ENCODE results near the gene GUCD1. TPM values are rescaled to one million over a fixed set of nuclear protein-coding genes. Genes with fewer than 3 reads are reported as not detected.

GUCD1 gene
- total and polyA plus RNA-seq, 2 of the 8 experiments (the other 6 are each of a cell fraction or from before 2014, with no cell fraction given), result 85.2 to 128 TPM

DNA sequence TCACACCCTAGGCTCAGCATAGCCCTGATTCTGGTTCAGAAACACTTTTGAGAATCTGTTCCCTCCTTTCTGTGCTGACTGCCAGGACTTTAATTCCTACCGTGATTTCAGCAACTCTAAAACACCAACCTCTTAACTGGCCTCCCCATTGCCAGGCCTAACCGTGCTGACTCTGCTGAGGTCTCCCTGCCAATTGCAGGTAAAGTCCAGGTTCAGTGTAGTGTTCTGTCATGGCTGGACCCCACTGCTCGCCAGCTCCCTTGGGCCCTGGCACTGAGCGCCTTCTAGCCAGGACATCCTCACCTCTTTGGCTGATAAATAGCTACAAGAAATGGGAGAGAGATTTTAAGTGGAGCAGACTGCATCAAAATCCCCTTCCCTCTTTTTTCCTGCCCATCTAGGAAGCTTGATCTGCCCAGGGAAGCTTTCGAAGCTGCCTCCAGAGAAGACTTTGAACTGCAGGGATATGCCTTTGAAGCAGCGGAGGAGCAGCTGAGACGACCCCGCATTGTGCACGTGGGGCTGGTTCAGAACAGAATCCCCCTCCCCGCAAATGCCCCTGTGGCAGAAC lies 55.1 kb downstream of the GUCD1 start:
- Histone ChIP-seq H3K4me3 (ENCODE audit: extremely low read depth in 1 of 4, insufficient read depth in 2 of 4, low read depth in 3 of 4, low read length in 4 of 4) (no peak overlapping the region), H2BK20ac (ENCODE audit: low read length) (no peak overlapping the region), H3K27ac (ENCODE audit: low read depth, low read length) (no peak overlapping the region), H2BK12ac (ENCODE audit: low read depth, low read length) (no peak overlapping the region), H3K9me3 (ENCODE audit: insufficient read depth in 2 of 2, low read depth in 1 of 2, low read length in 1 of 2) (peaks cover 3 to 10% of the 10 kb centered on the region in 2 experiments; a peak in 3 of 4 replicates), H4K91ac (replicated peaks; ENCODE audit: insufficient read length, low read length) (no peak overlapping the region), H2BK120ac (replicated peaks; ENCODE audit: low read depth, low read length) (no peak overlapping the region), H3K9ac (replicated peaks in 1 of 4; ENCODE audit: extremely low read depth in 1 of 4, low read depth in 3 of 4, low read length in 3 of 4) (no peak overlapping the region), H3K18ac (ENCODE audit: extremely low read depth, low read length) (no peak overlapping the region), H3K79me1 (ENCODE audit: low read depth, low read length) (no peaks in the 10 kb centered on the region), H3K4me2 (ENCODE audit: insufficient read depth in 1 of 2, low read depth in 2 of 2, low read length in 2 of 2) (no peak overlapping the region), H4K20me1 (replicated peaks in 1 of 2; ENCODE audit: control insufficient read depth in 1 of 2, insufficient read depth in 2 of 2, low read length in 2 of 2) (no peaks in the 10 kb centered on the region), H4K5ac (ENCODE audit: insufficient read length, low read depth, low read length) (no peak overlapping the region), H3K14ac (ENCODE audit: insufficient read length) (no peak overlapping the region), H2BK5ac (ENCODE audit: low read depth, low read length) (no peak overlapping the region), H3K27me3 (replicated peaks in 1 of 4; ENCODE audit: control insufficient read depth in 3 of 4, extremely low read depth in 1 of 4, insufficient read depth in 3 of 4, low read length in 3 of 4) (peaks cover 12 to 20% (median 16%) of the 10 kb centered on the region in 4 experiments), H3K79me2 (ENCODE audit: control insufficient read depth in 1 of 2, insufficient read depth in 2 of 2, low read length in 2 of 2) (no peaks in the 10 kb centered on the region), H2AK5ac (ENCODE audit: low read depth, low read length) (no peak overlapping the region), H3K23ac (ENCODE audit: insufficient read length) (no peak overlapping the region), H3K4me1 (replicated peaks in 1 of 4; ENCODE audit: control insufficient read depth in 3 of 4, insufficient read depth in 4 of 4, low read length in 3 of 4) (peaks cover 0 to 5% (median 2%) of the 10 kb centered on the region in 4 experiments; a peak in 4 of 7 replicates), H2BK15ac (ENCODE audit: low read length) (no peak overlapping the region), H3K23me2 (ENCODE audit: low read depth, low read length) (no peaks in the 10 kb centered on the region; the same call in 1 of the 2 replicates), H3K36me3 (ENCODE audit: control insufficient read depth in 2 of 4, insufficient read depth in 4 of 4, low read length in 3 of 4) (peaks cover 0 to 5% (median 0%) of the 10 kb centered on the region in 4 experiments; a peak in 2 of 8 replicates), H4K8ac (ENCODE audit: extremely low read depth, insufficient read depth, low read length) (no peak overlapping the region), H3K4ac (replicated peaks; ENCODE audit: insufficient read length, low read depth, low read length) (no peak overlapping the region), H3K56ac (replicated peaks; ENCODE audit: insufficient read length, low read depth, low read length) (no peak overlapping the region), H2AFZ (ENCODE audit: low read length) (no peak overlapping the region)
- FAIRE-seq, result no peak
- no peak for DNase-seq (ENCODE audit: low read depth in 1 of 2, low spot score in 2 of 2)
- TF ChIP-seq SRF (IDR thresholded peaks at IDR 0.05; ENCODE audit: low read depth, low read length), result no peak
- no peak for TF ChIP-seq CBX5 (IDR thresholded peaks at IDR 0.05; ENCODE audit: low read depth, low read length)
- no peak for TF ChIP-seq RAD21 (IDR thresholded peaks at IDR 0.05 in 1 of 2, conservative IDR thresholded peaks at IDR 0.05 in 1 of 2; ENCODE audit: low read depth in 2 of 2, low read length in 2 of 2)
- TF ChIP-seq HDAC6 (IDR thresholded peaks at IDR 0.05; ENCODE audit: low read depth, low read length), result no peak
- TF ChIP-seq ZNF274 (IDR thresholded peaks at IDR 0.05; ENCODE audit: borderline replicate concordance, extremely low read depth, low read length), result no peak
- TF ChIP-seq, protein P1, sequence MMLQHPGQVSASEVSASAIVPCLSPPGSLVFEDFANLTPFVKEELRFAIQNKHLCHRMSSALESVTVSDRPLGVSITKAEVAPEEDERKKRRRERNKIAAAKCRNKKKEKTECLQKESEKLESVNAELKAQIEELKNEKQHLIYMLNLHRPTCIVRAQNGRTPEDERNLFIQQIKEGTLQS (IDR thresholded peaks at IDR 0.05; ENCODE audit: insufficient read depth, low read depth, low read length), result no peak
- no peak for TF ChIP-seq SIX5 (IDR thresholded peaks at IDR 0.05; ENCODE audit: low read depth, low read length)
- 95% methylated on average over 10 of the region's 10 CpGs; no CpG with 5 or more reads in 1 of the 2 experiments for WGBS, 2 experiments (ENCODE audit: extremely low coverage in 1 of 2, insufficient coverage in 1 of 2, insufficient read length in 1 of 2, insufficient replicate concordance in 2 of 2, low coverage in 1 of 2, low lambda C conversion rate in 2 of 2, missing lambda C conversion rate in 1 of 2)
- CTCF ChIA-PET (ENCODE audit: partially characterized antibody), result interaction anchor here (0.6 to 15.1 kb wide), 7 partner anchors 9 to 80 kb away, joined by 3 to 201 read pairs (median 6); partner anchors contain the start of gene ADORA2A
- POLR2A ChIA-PET (ENCODE audit: partially characterized antibody), result interaction anchor here (0.6 kb wide), 1 partner anchor 11 kb away, joined by 3 read pairs; no protein-coding TSS in a partner anchor
